GM12865 (cell line): ENCODE measurements around the gene MGAT5.

Experiments used
- DNase-seq: peaks from one replicate; pipeline ENCODE4 v3.0.0; 2010; ENCODE audit warnings: low read depth
- H3K4me3 ChIP-seq: 2 replicates; pipeline ENCODE4 v1.5.1; 2011; ENCODE audit warnings: mild to moderate bottlenecking, low read depth, low read length, control low read depth
- CTCF ChIP-seq: IDR thresholded peaks from 2 replicates; pipeline ENCODE4 v1.5.1; 2011; ENCODE audit warnings: low read length, control low read depth, low read depth, inconsistent platforms; ENCODE audit not compliant: insufficient read depth; ENCODE audit errors: missing control alignments

The MGAT5 gene

DNA sequence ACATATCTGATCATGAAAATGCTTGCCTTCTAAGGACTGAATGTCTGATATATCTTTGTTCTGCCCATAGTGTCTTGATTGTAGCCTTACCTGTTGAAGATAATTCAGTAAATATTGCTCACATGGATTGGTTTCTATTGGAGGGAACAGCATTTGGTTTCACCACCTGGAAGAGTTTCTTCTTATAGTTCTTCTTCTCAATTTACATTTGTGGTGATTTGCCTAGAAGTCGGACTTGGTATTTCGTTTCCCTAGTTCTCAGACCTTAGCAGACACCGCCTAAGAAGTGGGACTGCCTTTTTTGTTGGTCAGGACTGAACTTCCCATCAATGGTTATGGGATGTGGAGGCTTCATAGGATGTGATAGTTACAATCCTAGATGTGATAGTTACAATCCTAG, 20.2 kb downstream of the MGAT5 start:
- no peak overlapping the region for H3K4me3 ChIP-seq
- DNase-seq, result no peak
- TF ChIP-seq CTCF, result no peak

- H3K4me3 ChIP-seq, result no peak overlapping the region
- no peak for TF ChIP-seq CTCF
- DNase-seq, result peak; percentile 92
These were observed 21.4 kb downstream of the MGAT5 start for GRCh38 chr2:134275058-134275862.

- H3K4me3 ChIP-seq, result no peak overlapping the region
- no peak for DNase-seq
- no peak for TF ChIP-seq CTCF
These were observed 22.7 kb downstream of the MGAT5 start for GRCh38 chr2:134276381-134277172.

- TF ChIP-seq CTCF, result no peak
- DNase-seq, result no peak
- no peak overlapping the region for H3K4me3 ChIP-seq
These were observed 23.4 kb downstream of the MGAT5 start for GRCh38 chr2:134277223-134277622.

- no peak overlapping the region for H3K4me3 ChIP-seq
- TF ChIP-seq CTCF, result no peak
- no peak for DNase-seq
These were observed 24.7 kb downstream of the MGAT5 start for GRCh38 chr2:134278553-134278952.

DNA sequence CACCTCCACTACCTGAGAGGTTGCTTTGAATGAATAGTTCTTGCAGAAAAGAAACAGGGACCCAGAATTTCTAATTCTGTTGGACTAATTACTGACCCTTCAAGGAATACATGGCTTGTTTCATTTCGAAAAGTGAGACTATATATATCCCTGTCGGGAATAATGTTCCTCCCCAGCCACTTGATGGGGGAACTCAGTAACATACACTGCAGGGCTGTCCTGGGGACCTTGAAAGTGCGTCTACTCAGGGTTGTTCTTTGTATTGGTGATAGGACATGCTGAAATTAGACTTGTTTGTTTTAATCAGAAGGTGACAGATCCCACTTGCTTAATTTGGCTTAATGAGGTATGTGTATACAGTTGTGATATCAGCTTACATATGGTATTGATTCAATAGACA, 25.5 kb downstream of the MGAT5 start:
- no peak for TF ChIP-seq CTCF
- no peak for DNase-seq
- no peak overlapping the region for H3K4me3 ChIP-seq

DNA sequence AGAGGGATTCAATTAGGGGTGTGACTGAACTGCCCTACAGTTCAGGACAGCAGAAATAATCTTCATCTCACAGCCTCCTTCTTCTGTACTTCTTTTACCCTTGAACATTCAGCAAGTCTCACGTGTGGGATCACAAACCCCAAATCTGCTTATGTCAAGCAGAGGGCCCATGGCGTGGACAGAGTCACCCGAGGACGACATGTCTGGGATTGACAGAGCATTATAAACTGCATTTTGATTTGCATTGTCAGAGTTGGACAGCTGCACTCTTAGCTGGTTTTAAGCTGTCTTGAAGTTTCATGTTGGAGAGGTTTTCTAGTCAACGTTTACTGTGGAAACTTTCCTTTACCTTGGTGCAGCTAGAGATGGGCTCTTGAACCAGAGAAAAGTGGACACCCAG, 26.4 kb downstream of the MGAT5 start:
- H3K4me3 ChIP-seq, result no peak overlapping the region
- TF ChIP-seq CTCF, result no peak
- no peak for DNase-seq
